Stimulated activated CD8-positive, alpha-beta memory T cell treated with anti-CD3 and anti-CD28 coated beads, Interleukin-7, amount 100 ng/mL, for 24 hours (primary cell): ENCODE measurements around the gene LRP3.

Experiments
- DNase-seq: peaks from one replicate; pipeline ENCODE4 v3.0.0-alpha.2; 2020; ENCODE audit warnings: low read depth

LRP3 gene

DNA sequence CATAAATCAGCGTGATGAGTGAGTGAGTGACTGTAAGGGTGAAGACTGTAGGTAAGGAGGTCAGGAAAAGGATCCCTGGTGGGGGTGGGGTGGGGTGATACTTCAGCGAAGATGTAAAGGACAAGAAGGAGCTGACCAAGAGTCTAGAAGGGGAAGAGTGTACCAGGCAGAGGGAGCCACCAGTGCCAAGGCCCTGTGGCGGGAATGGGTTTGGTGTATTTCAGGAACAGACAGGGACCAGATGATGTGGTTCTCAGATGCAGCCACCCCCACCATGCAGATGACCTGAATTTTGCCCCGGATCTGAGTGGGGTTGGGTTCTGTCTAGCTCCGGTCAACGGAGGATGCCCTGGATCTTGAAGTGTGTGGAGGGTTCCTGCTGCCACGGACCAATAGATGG is 61.7 kb downstream of the LRP3 start:
- no peak for DNase-seq

DNA sequence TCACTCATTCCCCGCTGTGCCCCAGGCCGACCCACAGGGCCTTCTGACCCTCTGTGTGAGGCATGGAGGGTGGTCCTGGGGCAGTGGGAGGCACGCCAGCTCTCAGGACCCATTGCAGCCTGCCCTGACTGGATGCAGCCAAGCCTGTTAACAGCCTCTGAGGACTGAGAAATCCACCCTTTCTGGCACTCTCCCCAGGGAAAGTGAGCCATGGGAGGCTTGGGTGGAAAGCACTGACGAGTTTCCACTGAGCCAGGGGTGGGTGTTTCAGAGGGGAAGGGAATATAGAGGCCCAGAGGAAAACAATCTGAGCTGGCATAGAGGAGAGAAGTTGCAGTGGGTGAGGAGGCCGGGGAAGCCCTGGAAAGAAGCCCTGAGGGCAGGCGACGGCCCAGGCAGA is 62.1 kb downstream of the LRP3 start:
- no peak for DNase-seq

- no peak for DNase-seq
These were observed 63.7 kb downstream of the LRP3 start for GRCh38 chr19:33257828-33258227.
